Keratinocyte (primary cell): ENCODE measurements around the gene RASA3.

Experiments used
- EZH2 ChIP-seq: IDR thresholded peaks from one replicate; pipeline ENCODE4 v1.6.1; 2012; ENCODE audit warnings: inconsistent platforms, mild to moderate bottlenecking, low read length, moderate library complexity
- TF ChIP-seq, protein P1 (sequence below), 3 experiments: IDR thresholded peaks in 1 of 3; conservative IDR thresholded peaks in 1 of 3; optimal IDR thresholded peaks in 1 of 3; 2 replicates in 2 of 3; 3 replicates in 1 of 3; pipeline versions ENCODE3 to v1.5.1; 2011; ENCODE audit warnings: low read length in 3 of 3, mild to moderate bottlenecking in 3 of 3, moderate library complexity in 2 of 3, control low read depth in 1 of 3, inconsistent platforms in 1 of 3; ENCODE audit not compliant: insufficient read depth in 2 of 3; ENCODE audit errors: extremely low read depth in 1 of 3

DNA sequence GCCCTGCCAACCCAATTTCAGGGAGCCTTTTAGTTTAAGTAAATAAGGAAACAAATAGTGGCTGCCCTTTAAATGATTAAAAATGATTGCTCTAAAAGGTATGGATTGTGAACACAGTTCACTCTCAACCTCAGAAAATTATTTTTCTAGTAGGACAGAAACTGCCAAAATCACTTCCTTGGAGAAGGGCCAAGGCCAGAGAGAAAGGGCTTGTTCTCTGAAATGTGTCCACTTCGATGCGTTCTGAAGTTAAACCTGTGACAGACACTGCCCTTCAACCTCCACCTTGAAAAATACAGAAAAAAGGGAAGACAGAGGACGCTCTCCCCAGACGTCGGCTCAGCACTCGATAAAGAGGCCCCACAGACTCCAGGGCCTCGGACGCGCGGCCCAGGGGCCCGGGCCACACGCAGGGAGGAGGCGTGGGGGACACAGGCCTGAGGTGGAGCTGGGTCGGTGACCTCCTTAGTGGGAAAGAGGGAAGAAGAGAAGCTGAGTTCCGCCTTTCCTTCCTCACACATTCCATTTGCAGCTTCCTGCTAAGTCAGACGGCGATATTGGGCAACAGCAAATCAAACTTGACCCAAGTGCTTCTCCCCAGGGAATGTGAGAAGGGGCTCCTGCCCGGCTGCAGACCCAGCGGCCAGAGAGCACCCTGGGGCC is 63.6 kb downstream of the RASA3 start:
- TF ChIP-seq, protein P1, sequence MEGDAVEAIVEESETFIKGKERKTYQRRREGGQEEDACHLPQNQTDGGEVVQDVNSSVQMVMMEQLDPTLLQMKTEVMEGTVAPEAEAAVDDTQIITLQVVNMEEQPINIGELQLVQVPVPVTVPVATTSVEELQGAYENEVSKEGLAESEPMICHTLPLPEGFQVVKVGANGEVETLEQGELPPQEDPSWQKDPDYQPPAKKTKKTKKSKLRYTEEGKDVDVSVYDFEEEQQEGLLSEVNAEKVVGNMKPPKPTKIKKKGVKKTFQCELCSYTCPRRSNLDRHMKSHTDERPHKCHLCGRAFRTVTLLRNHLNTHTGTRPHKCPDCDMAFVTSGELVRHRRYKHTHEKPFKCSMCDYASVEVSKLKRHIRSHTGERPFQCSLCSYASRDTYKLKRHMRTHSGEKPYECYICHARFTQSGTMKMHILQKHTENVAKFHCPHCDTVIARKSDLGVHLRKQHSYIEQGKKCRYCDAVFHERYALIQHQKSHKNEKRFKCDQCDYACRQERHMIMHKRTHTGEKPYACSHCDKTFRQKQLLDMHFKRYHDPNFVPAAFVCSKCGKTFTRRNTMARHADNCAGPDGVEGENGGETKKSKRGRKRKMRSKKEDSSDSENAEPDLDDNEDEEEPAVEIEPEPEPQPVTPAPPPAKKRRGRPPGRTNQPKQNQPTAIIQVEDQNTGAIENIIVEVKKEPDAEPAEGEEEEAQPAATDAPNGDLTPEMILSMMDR (optimal IDR thresholded peaks at IDR 0.05 in 1 of 3, IDR thresholded peaks at IDR 0.05 in 1 of 3, conservative IDR thresholded peaks at IDR 0.05 in 1 of 3; ENCODE audit: extremely low read depth in 1 of 3, insufficient read depth in 2 of 3, low read length in 3 of 3) = no peak
- TF ChIP-seq EZH2 = no peak
